GM23338 (cell line): ENCODE data around the gene GSN. TPM values are rescaled to one million over a fixed set of nuclear protein-coding genes. Genes with fewer than 3 reads are reported as not detected.

Source experiments
- ATAC-seq: fragments of 200-7000 bp; cut with Tn5 transposase; 3 replicates; pipeline ENCODE4 v1.9.1; 2020
- DNase-seq: peaks from one replicate; pipeline ENCODE4 v3.0.0-alpha.2; 2015; ENCODE audit warnings: low spot score
- H2AFZ ChIP-seq: fragments of 200-600 bp; sonication (generic); 2 replicates; pipeline ENCODE4 v1.8.0; 2016; ENCODE audit warnings: antibody characterized with exemption, mild to moderate bottlenecking, moderate library complexity
- H3F3A ChIP-seq: fragments of 200-600 bp; sonication (generic); replicated peaks from 2 replicates; pipeline ENCODE4 v1.8.0; 2017; ENCODE audit warnings: antibody characterized with exemption, mixed run types, low read depth
- H3K27ac ChIP-seq: fragments of 200-600 bp; sonication (generic); 2 replicates; pipeline ENCODE4 v1.6.1; 2016; ENCODE audit warnings: low read depth
- H3K27me3 ChIP-seq: fragments of 200-600 bp; sonication (generic); 2 replicates; pipeline ENCODE4 v1.8.0; 2016; ENCODE audit warnings: mild to moderate bottlenecking, mixed run types, moderate library complexity; ENCODE audit not compliant: insufficient read depth
- H3K36me3 ChIP-seq: fragments of 200-600 bp; sonication (generic); 2 replicates; pipeline ENCODE4 v1.8.0; 2016; ENCODE audit warnings: mild to moderate bottlenecking; ENCODE audit not compliant: insufficient read depth
- H3K4me1 ChIP-seq: fragments of 200-600 bp; sonication (generic); 2 replicates; pipeline ENCODE4 v1.8.0; 2016; ENCODE audit warnings: mild to moderate bottlenecking, moderate library complexity; ENCODE audit not compliant: insufficient read depth
- H3K4me2 ChIP-seq: fragments of 200-600 bp; sonication (generic); 2 replicates; pipeline ENCODE4 v1.7.1; 2017; ENCODE audit warnings: mixed run types
- H3K4me3 ChIP-seq: fragments of 200-600 bp; sonication (generic); 2 replicates; pipeline ENCODE4 v1.6.1; 2016; ENCODE audit warnings: mixed run types
- H3K79me2 ChIP-seq: fragments of 200-600 bp; sonication (generic); replicated peaks from 2 replicates; pipeline ENCODE4 v1.8.0; 2017; ENCODE audit warnings: mild to moderate bottlenecking; ENCODE audit not compliant: insufficient read depth
- H3K9me2 ChIP-seq: fragments of 200-600 bp; sonication (generic); 2 replicates; pipeline ENCODE4 v1.8.0; 2017; ENCODE audit not compliant: insufficient read depth
- H4K20me1 ChIP-seq: fragments of 200-600 bp; sonication (generic); replicated peaks from 2 replicates; pipeline ENCODE4 v1.8.0; 2017; ENCODE audit warnings: mild to moderate bottlenecking; ENCODE audit not compliant: insufficient read depth
- H3K27ac Mint-ChIP-seq: 2 replicates; pipeline ENCODE4 v1.8.0; 2020; ENCODE audit warnings: inconsistent platforms, mild to moderate bottlenecking, moderate library complexity, mixed read lengths
- H3K27me3 Mint-ChIP-seq: 3 replicates; pipeline ENCODE4 v1.8.0; 2022; ENCODE audit warnings: low read depth, mild to moderate bottlenecking, moderate library complexity, mixed read lengths, inconsistent platforms; ENCODE audit not compliant: insufficient read depth, poor library complexity
- H3K36me3 Mint-ChIP-seq: 3 replicates; pipeline ENCODE4 v1.8.0; 2021; ENCODE audit warnings: low read depth, mild to moderate bottlenecking, inconsistent platforms, moderate library complexity, mixed read lengths
- H3K4me1 Mint-ChIP-seq: 3 replicates; pipeline ENCODE4 v1.8.0; 2020; ENCODE audit warnings: mild to moderate bottlenecking, inconsistent platforms, mixed read lengths
- H3K4me3 Mint-ChIP-seq: 3 replicates; pipeline ENCODE4 v1.8.0; 2021; ENCODE audit warnings: moderate library complexity, mild to moderate bottlenecking, inconsistent platforms, mixed read lengths
- H3K9me3 Mint-ChIP-seq: 3 replicates; pipeline ENCODE4 v1.8.0; 2020; ENCODE audit warnings: moderate library complexity, mild to moderate bottlenecking, inconsistent platforms, mixed read lengths
- CREB1 ChIP-seq: fragments of 250-450 bp; sonication (Bioruptor Pico); IDR thresholded peaks from 2 replicates; pipeline ENCODE4 v1.5.0; 2020; ENCODE audit warnings: low read depth, mild to moderate bottlenecking, moderate library complexity
- EZH2 ChIP-seq: fragments of 200-600 bp; sonication (generic); IDR thresholded peaks from one replicate; pipeline ENCODE4 v1.8.0; 2017; ENCODE audit warnings: antibody characterized with exemption, mild to moderate bottlenecking, low read depth; ENCODE audit not compliant: unreplicated experiment
- EZH2phosphoT487 ChIP-seq: fragments of 200-600 bp; sonication (generic); IDR thresholded peaks from one replicate; pipeline ENCODE4 v1.8.1; 2018; ENCODE audit warnings: antibody characterized with exemption; ENCODE audit not compliant: unreplicated experiment
- JUNB ChIP-seq: IDR thresholded peaks from one replicate; pipeline ENCODE4 v1.6.1; 2016; ENCODE audit warnings: antibody characterized with exemption; ENCODE audit not compliant: unreplicated experiment
- NANOG ChIP-seq: IDR thresholded peaks from 2 replicates; pipeline ENCODE4 v1.6.1; 2016; ENCODE audit warnings: antibody characterized with exemption, borderline replicate concordance
- POLR2AphosphoS5 ChIP-seq: IDR thresholded peaks from 2 replicates; pipeline ENCODE4 v1.6.1; 2016; ENCODE audit warnings: antibody characterized with exemption, low read depth
- STAT1 ChIP-seq: IDR thresholded peaks from one replicate; pipeline ENCODE4 v1.6.1; 2016; ENCODE audit warnings: antibody characterized with exemption; ENCODE audit not compliant: unreplicated experiment
- ZNF114 ChIP-seq: fragments of 250-450 bp; sonication (Bioruptor Pico); IDR thresholded peaks from 2 replicates; pipeline ENCODE4 v1.5.0; 2020; ENCODE audit warnings: mild to moderate bottlenecking, moderate library complexity
- ZNF331 ChIP-seq: fragments of 250-450 bp; sonication (Bioruptor Pico); IDR thresholded peaks from 2 replicates; pipeline ENCODE4 v1.5.0; 2020; ENCODE audit warnings: low read depth, mild to moderate bottlenecking, moderate library complexity
- polyA plus RNA-seq: library from polyadenylated mRNA; unstranded; fragments of >200 nt; fragmentation: Nextera tagmentation; extraction: Ambion mirVana; gene quantifications from 2 replicates; pipeline ENCODE4 v1.2.1, GENCODE V29; 2016
- total RNA-seq: library from RNA; depleted of rRNA; stranded (reverse); fragments of >200 nt; shearing (Covaris generic); gene quantifications from 2 replicates; pipeline ENCODE4 v1.2.3, GENCODE V29; 2014
- TF ChIP-seq, protein P1 (sequence below): IDR thresholded peaks from one replicate; pipeline ENCODE4 v1.6.1; 2018; ENCODE audit warnings: antibody characterized with exemption; ENCODE audit not compliant: unreplicated experiment
- TF ChIP-seq, protein P2 (sequence below), 2 experiments: fragments of 200-600 bp in 1 of 2; sonication (generic) in 1 of 2; conservative IDR thresholded peaks; 2 replicates each; pipeline versions ENCODE4 v1.5.1 to v1.6.1; 2016 to 2017; ENCODE audit warnings: antibody characterized with exemption in 2 of 2, low read depth in 2 of 2, mild to moderate bottlenecking in 2 of 2, moderate library complexity in 1 of 2
- TF ChIP-seq, protein P3 (sequence below): IDR thresholded peaks from 2 replicates; pipeline ENCODE4 v1.6.1; 2016; ENCODE audit warnings: antibody characterized with exemption

The GSN gene
- total and polyA plus RNA-seq, 2 experiments from 2014 or later: 30.2 to 85.7 TPM

DNA sequence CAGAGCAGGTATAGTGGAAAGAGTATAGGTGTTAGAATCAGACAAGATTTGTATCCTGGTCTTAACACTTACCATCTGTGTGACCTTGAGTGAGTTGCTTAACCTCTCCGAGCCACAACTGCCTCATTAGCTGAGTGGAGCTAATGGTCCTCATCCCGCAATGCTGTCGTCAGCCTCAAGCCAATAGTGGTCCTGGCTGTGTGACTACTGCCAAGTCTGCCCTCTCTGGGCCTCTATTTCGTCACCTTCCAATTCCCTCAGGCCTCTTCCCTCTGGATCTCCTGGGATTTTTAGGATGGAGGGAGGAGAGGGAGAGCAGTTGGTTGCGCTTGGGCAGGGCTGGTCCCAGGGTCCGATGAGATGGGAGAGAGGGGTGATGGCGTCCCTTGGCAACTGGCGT is 60.5 kb downstream of the GSN start:
- no peaks in the 10 kb centered on the region for H3F3A ChIP-seq
- H3K36me3 Mint-ChIP-seq: peaks cover 24% of the 10 kb centered on the region
- ATAC-seq (no peak), DNase-seq (no peak)
- peaks cover 7% of the 10 kb centered on the region for H3K27me3 Mint-ChIP-seq
- no peaks in the 10 kb centered on the region for H3K9me3 Mint-ChIP-seq
- H3K4me1 Mint-ChIP-seq: no peaks in the 10 kb centered on the region
- no peaks in the 10 kb centered on the region for H3K4me1 ChIP-seq
- no peak overlapping the region for H3K4me2 ChIP-seq
- H3K4me3 Mint-ChIP-seq: no peak overlapping the region
- no peaks in the 10 kb centered on the region for H3K79me2 ChIP-seq
- H3K27ac Mint-ChIP-seq: no peak overlapping the region
- TF ChIP-seq CREB1 (CRISPR knock-in tag) (no peak), ZNF331 (CRISPR knock-in tag) (no peak)
- TF ChIP-seq, protein P1, sequence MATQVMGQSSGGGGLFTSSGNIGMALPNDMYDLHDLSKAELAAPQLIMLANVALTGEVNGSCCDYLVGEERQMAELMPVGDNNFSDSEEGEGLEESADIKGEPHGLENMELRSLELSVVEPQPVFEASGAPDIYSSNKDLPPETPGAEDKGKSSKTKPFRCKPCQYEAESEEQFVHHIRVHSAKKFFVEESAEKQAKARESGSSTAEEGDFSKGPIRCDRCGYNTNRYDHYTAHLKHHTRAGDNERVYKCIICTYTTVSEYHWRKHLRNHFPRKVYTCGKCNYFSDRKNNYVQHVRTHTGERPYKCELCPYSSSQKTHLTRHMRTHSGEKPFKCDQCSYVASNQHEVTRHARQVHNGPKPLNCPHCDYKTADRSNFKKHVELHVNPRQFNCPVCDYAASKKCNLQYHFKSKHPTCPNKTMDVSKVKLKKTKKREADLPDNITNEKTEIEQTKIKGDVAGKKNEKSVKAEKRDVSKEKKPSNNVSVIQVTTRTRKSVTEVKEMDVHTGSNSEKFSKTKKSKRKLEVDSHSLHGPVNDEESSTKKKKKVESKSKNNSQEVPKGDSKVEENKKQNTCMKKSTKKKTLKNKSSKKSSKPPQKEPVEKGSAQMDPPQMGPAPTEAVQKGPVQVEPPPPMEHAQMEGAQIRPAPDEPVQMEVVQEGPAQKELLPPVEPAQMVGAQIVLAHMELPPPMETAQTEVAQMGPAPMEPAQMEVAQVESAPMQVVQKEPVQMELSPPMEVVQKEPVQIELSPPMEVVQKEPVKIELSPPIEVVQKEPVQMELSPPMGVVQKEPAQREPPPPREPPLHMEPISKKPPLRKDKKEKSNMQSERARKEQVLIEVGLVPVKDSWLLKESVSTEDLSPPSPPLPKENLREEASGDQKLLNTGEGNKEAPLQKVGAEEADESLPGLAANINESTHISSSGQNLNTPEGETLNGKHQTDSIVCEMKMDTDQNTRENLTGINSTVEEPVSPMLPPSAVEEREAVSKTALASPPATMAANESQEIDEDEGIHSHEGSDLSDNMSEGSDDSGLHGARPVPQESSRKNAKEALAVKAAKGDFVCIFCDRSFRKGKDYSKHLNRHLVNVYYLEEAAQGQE: no peak
- no peak overlapping the region for H3K4me3 ChIP-seq
- H3K27ac ChIP-seq: no peak overlapping the region
- H3K9me2 ChIP-seq: no peaks in the 10 kb centered on the region
- H3K36me3 ChIP-seq: no peaks in the 10 kb centered on the region
- no peaks in the 10 kb centered on the region for H3K27me3 ChIP-seq
- no peak overlapping the region for H2AFZ ChIP-seq
- no peaks in the 10 kb centered on the region for H4K20me1 ChIP-seq

DNA sequence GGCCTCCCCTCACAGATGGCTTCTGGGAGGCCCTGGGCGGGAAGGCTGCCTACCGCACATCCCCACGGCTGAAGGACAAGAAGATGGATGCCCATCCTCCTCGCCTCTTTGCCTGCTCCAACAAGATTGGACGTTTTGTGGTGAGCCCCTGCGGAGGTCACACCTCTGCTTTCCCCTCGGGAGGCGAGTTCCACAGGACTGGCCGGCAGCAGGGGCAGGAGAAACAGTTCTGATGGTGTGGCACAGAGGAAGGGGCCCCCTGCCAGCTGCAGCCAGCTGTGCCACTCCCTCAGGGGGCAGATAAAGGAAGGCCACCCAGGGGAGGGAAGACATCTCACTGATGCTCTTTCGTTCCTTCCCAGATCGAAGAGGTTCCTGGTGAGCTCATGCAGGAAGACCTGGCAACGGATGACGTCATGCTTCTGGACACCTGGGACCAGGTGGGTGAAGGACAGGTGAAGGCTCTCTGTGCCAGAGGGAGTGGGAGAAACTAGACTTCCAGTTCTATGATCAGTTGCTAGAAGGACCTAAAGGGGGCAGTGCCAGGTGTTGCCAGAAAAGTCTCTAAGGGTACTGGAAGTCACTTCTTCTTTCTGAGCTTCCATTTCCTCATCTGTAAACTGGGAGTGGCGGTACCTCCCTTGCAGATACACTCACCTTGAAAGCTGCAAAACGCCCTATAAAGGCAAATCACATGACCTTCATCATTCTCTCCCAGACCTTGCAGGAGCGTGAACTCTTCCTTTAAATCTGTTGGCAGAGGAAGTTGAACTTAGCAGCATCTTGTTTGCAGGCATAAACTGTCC is 61.1 kb downstream of the GSN start:
- Histone ChIP-seq H3K9me2 (no peaks in the 10 kb centered on the region), H4K20me1 (no peaks in the 10 kb centered on the region), H3K27ac (no peak overlapping the region), H3K79me2 (no peaks in the 10 kb centered on the region), H3K27me3 (no peaks in the 10 kb centered on the region), H3K4me3 (no peak overlapping the region), H3F3A (no peaks in the 10 kb centered on the region), H3K4me2 (no peak overlapping the region), H3K4me1 (no peaks in the 10 kb centered on the region), H3K36me3 (no peaks in the 10 kb centered on the region), H2AFZ (no peak overlapping the region)
- DNase-seq: no peak
- Mint-ChIP-seq H3K27ac (no peak overlapping the region), H3K27me3 (peaks cover 7% of the 10 kb centered on the region), H3K4me3 (no peak overlapping the region), H3K36me3 (peaks cover 22% of the 10 kb centered on the region), H3K9me3 (no peaks in the 10 kb centered on the region), H3K4me1 (no peaks in the 10 kb centered on the region)
- no peak for ATAC-seq
- TF ChIP-seq, protein P2, sequence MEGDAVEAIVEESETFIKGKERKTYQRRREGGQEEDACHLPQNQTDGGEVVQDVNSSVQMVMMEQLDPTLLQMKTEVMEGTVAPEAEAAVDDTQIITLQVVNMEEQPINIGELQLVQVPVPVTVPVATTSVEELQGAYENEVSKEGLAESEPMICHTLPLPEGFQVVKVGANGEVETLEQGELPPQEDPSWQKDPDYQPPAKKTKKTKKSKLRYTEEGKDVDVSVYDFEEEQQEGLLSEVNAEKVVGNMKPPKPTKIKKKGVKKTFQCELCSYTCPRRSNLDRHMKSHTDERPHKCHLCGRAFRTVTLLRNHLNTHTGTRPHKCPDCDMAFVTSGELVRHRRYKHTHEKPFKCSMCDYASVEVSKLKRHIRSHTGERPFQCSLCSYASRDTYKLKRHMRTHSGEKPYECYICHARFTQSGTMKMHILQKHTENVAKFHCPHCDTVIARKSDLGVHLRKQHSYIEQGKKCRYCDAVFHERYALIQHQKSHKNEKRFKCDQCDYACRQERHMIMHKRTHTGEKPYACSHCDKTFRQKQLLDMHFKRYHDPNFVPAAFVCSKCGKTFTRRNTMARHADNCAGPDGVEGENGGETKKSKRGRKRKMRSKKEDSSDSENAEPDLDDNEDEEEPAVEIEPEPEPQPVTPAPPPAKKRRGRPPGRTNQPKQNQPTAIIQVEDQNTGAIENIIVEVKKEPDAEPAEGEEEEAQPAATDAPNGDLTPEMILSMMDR (conservative IDR thresholded peaks at IDR 0.05; ENCODE audit: low read depth in 2 of 2): no peak
- TF ChIP-seq, protein P3, sequence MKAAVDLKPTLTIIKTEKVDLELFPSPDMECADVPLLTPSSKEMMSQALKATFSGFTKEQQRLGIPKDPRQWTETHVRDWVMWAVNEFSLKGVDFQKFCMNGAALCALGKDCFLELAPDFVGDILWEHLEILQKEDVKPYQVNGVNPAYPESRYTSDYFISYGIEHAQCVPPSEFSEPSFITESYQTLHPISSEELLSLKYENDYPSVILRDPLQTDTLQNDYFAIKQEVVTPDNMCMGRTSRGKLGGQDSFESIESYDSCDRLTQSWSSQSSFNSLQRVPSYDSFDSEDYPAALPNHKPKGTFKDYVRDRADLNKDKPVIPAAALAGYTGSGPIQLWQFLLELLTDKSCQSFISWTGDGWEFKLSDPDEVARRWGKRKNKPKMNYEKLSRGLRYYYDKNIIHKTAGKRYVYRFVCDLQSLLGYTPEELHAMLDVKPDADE: no peak
- TF ChIP-seq POLR2AphosphoS5 (no peak), EZH2phosphoT487 (no peak), EZH2 (no peak), ZNF331 (CRISPR knock-in tag) (no peak), JUNB (no peak), NANOG (no peak), CREB1 (CRISPR knock-in tag) (no peak), STAT1 (no peak), ZNF114 (CRISPR knock-in tag) (no peak)
- TF ChIP-seq, protein P1: no peak
